Stimulated activated naive CD8-positive, alpha-beta T cell treated with anti-CD3 and anti-CD28 coated beads, Interleukin-15, Interleukin-2, amounts not matched to agents 100 ng/mL and 50 ng/mL, for 24 hours (primary cell): ENCODE data around the gene ZNF202.
"Not testable (repeated sequence)": the region's sequence is repeated elsewhere in the genome, so short reads cannot be mapped to it uniquely, and the experiment has no call there.

Experiments used
- H3K27ac Mint-ChIP-seq: one replicate; pipeline ENCODE4 v1.8.0; 2021; ENCODE audit warnings: mild to moderate bottlenecking, mixed read lengths
- H3K27me3 Mint-ChIP-seq: one replicate; pipeline ENCODE4 v1.8.0; 2021; ENCODE audit warnings: mixed read lengths
- H3K36me3 Mint-ChIP-seq: one replicate; pipeline ENCODE4 v1.8.0; 2021; ENCODE audit warnings: low read depth, mixed read lengths
- H3K4me1 Mint-ChIP-seq: one replicate; pipeline ENCODE4 v1.8.0; 2021; ENCODE audit warnings: low read depth, mixed read lengths
- H3K4me3 Mint-ChIP-seq: one replicate; pipeline ENCODE4 v1.8.0; 2021; ENCODE audit warnings: mild to moderate bottlenecking, mixed read lengths
- H3K9me3 Mint-ChIP-seq: one replicate; pipeline ENCODE4 v1.8.0; 2021; ENCODE audit warnings: mixed read lengths

Gene ZNF202

GRCh38 chr11:123712627-123713026 is 28.8 kb downstream of the ZNF202 start:
- H3K27ac Mint-ChIP-seq, H3K4me3 Mint-ChIP-seq, H3K4me1 Mint-ChIP-seq, H3K36me3 Mint-ChIP-seq, H3K9me3 Mint-ChIP-seq: not testable (repeated sequence)
- peaks cover 21% of the 10 kb centered on the region for H3K27me3 Mint-ChIP-seq

GRCh38 chr11:123707606-123708205 is 33.8 kb downstream of the ZNF202 start:
- Mint-ChIP-seq H3K9me3 (no peaks in the 10 kb centered on the region), H3K4me3 (no peak overlapping the region), H3K27ac (no peak overlapping the region), H3K36me3 (no peaks in the 10 kb centered on the region), H3K27me3 (no peaks in the 10 kb centered on the region), H3K4me1 (no peaks in the 10 kb centered on the region)

GRCh38 chr11:123707206-123707605 is 34.3 kb downstream of the ZNF202 start:
- Mint-ChIP-seq H3K9me3 (no peaks in the 10 kb centered on the region), H3K27ac (no peak overlapping the region), H3K27me3 (no peaks in the 10 kb centered on the region), H3K36me3 (no peaks in the 10 kb centered on the region), H3K4me1 (no peaks in the 10 kb centered on the region), H3K4me3 (no peak overlapping the region)

GRCh38 chr11:123704341-123704740 is 37.1 kb downstream of the ZNF202 start:
- Mint-ChIP-seq H3K27me3 (peaks cover 6% of the 10 kb centered on the region), H3K36me3 (no peaks in the 10 kb centered on the region), H3K27ac (no peak overlapping the region), H3K4me3 (no peak overlapping the region), H3K4me1 (no peaks in the 10 kb centered on the region), H3K9me3 (no peaks in the 10 kb centered on the region)

- no peak overlapping the region for H3K27ac Mint-ChIP-seq
- H3K27me3 Mint-ChIP-seq = peaks cover 9% of the 10 kb centered on the region
- no peaks in the 10 kb centered on the region for H3K9me3 Mint-ChIP-seq
- no peak overlapping the region for H3K4me3 Mint-ChIP-seq
- no peaks in the 10 kb centered on the region for H3K36me3 Mint-ChIP-seq
- H3K4me1 Mint-ChIP-seq = no peaks in the 10 kb centered on the region
Measured at GRCh38 chr11:123702696-123703095, 38.8 kb downstream of the ZNF202 start.

GRCh38 chr11:123702139-123702538 is 39.3 kb downstream of the ZNF202 start:
- Mint-ChIP-seq H3K9me3 (no peaks in the 10 kb centered on the region), H3K36me3 (no peaks in the 10 kb centered on the region), H3K27me3 (peaks cover 9% of the 10 kb centered on the region), H3K27ac (no peak overlapping the region), H3K4me1 (no peaks in the 10 kb centered on the region), H3K4me3 (no peak overlapping the region)

GRCh38 chr11:123700772-123701171 is 40.7 kb downstream of the ZNF202 start:
- no peak overlapping the region for H3K4me3 Mint-ChIP-seq
- H3K36me3 Mint-ChIP-seq = no peaks in the 10 kb centered on the region
- H3K9me3 Mint-ChIP-seq = no peaks in the 10 kb centered on the region
- H3K27ac Mint-ChIP-seq = no peak overlapping the region
- H3K4me1 Mint-ChIP-seq = no peaks in the 10 kb centered on the region
- H3K27me3 Mint-ChIP-seq = peaks cover 9% of the 10 kb centered on the region

GRCh38 chr11:123698546-123699127 is 42.8 kb downstream of the ZNF202 start:
- H3K4me3 Mint-ChIP-seq = no peak overlapping the region
- H3K9me3 Mint-ChIP-seq = no peaks in the 10 kb centered on the region
- no peaks in the 10 kb centered on the region for H3K36me3 Mint-ChIP-seq
- no peak overlapping the region for H3K27ac Mint-ChIP-seq
- peaks cover 14% of the 10 kb centered on the region for H3K27me3 Mint-ChIP-seq
- H3K4me1 Mint-ChIP-seq = no peaks in the 10 kb centered on the region

- Mint-ChIP-seq H3K27me3 (peaks cover 15% of the 10 kb centered on the region), H3K36me3 (no peaks in the 10 kb centered on the region), H3K4me3 (no peak overlapping the region), H3K9me3 (no peaks in the 10 kb centered on the region), H3K4me1 (no peaks in the 10 kb centered on the region), H3K27ac (no peak overlapping the region)
Measured at GRCh38 chr11:123696183-123696582, 45.3 kb downstream of the ZNF202 start.

GRCh38 chr11:123695231-123695630 is 46.2 kb downstream of the ZNF202 start:
- Mint-ChIP-seq H3K9me3 (no peaks in the 10 kb centered on the region), H3K4me1 (no peaks in the 10 kb centered on the region), H3K36me3 (no peaks in the 10 kb centered on the region), H3K4me3 (no peak overlapping the region), H3K27ac (no peak overlapping the region), H3K27me3 (peaks cover 21% of the 10 kb centered on the region)

- H3K9me3 Mint-ChIP-seq = no peaks in the 10 kb centered on the region
- no peaks in the 10 kb centered on the region for H3K4me1 Mint-ChIP-seq
- no peak overlapping the region for H3K27ac Mint-ChIP-seq
- peaks cover 22% of the 10 kb centered on the region for H3K27me3 Mint-ChIP-seq
- no peaks in the 10 kb centered on the region for H3K36me3 Mint-ChIP-seq
- no peak overlapping the region for H3K4me3 Mint-ChIP-seq
Measured at GRCh38 chr11:123694551-123694950, 46.9 kb downstream of the ZNF202 start.

- H3K4me1 Mint-ChIP-seq = no peaks in the 10 kb centered on the region
- H3K9me3 Mint-ChIP-seq = no peaks in the 10 kb centered on the region
- no peak overlapping the region for H3K27ac Mint-ChIP-seq
- no peak overlapping the region for H3K4me3 Mint-ChIP-seq
- peaks cover 26% of the 10 kb centered on the region for H3K27me3 Mint-ChIP-seq
- H3K36me3 Mint-ChIP-seq = no peaks in the 10 kb centered on the region
Measured at GRCh38 chr11:123692961-123693360, 48.5 kb downstream of the ZNF202 start.

GRCh38 chr11:123690485-123690884 is 51.0 kb downstream of the ZNF202 start:
- H3K36me3 Mint-ChIP-seq = no peaks in the 10 kb centered on the region
- H3K27me3 Mint-ChIP-seq = peaks cover 26% of the 10 kb centered on the region
- H3K4me1 Mint-ChIP-seq = no peaks in the 10 kb centered on the region
- no peak overlapping the region for H3K27ac Mint-ChIP-seq
- no peaks in the 10 kb centered on the region for H3K9me3 Mint-ChIP-seq
- no peak overlapping the region for H3K4me3 Mint-ChIP-seq

GRCh38 chr11:123684601-123685000 is 56.9 kb downstream of the ZNF202 start:
- no peaks in the 10 kb centered on the region for H3K36me3 Mint-ChIP-seq
- H3K27ac Mint-ChIP-seq = no peak overlapping the region
- peaks cover 7% of the 10 kb centered on the region for H3K27me3 Mint-ChIP-seq
- H3K9me3 Mint-ChIP-seq = no peaks in the 10 kb centered on the region
- H3K4me1 Mint-ChIP-seq = peaks cover 13% of the 10 kb centered on the region
- H3K4me3 Mint-ChIP-seq = no peak overlapping the region

GRCh38 chr11:123683428-123684170 is 57.9 kb downstream of the ZNF202 start:
- no peaks in the 10 kb centered on the region for H3K36me3 Mint-ChIP-seq
- no peaks in the 10 kb centered on the region for H3K9me3 Mint-ChIP-seq

More at GRCh38 chr11:123683428-123684170, 57.9 kb downstream of the ZNF202 start:
- H3K4me1 Mint-ChIP-seq = peaks cover 13% of the 10 kb centered on the region
- no peak overlapping the region for H3K4me3 Mint-ChIP-seq
- H3K27ac Mint-ChIP-seq = no peak overlapping the region
- H3K27me3 Mint-ChIP-seq = peaks cover under 1% of the 10 kb centered on the region
